ENCODE data around the gene EGFR. TPM values are rescaled to one million over a fixed set of nuclear protein-coding genes. Genes with fewer than 3 reads are reported as not detected.

EGFR gene
- total RNA-seq, 1 donor from 2014 or later, result 62.7 TPM

DNA sequence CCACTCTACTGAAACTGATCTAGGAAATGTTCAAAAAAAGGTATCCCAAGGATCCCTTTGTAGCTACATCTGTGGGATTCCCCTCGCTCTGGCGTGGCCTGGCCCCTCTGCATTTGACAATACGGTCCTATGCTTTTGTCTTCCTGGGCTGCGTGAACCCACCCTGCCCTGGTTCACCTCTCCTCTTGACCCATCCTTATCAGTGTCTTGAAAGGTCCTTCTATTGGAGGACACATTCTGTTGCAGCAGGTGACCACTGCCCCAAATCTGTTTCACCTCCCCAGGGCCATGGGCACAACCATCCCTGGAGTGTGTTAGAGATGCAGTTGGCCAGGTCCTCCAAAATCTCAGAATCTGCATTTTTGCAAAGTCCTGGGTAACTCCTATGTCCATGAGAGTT lies 100.8 kb downstream of the EGFR start:
- DNase-seq, result no peak
- Histone ChIP-seq H3K4me3 (no peak overlapping the region), H3K27ac (peak overlapping the region; percentile 42), H3K27me3 (ENCODE audit: low read depth) (no peaks in the 10 kb centered on the region), H3K36me3 (no peaks in the 10 kb centered on the region), H3K9me3 (no peaks in the 10 kb centered on the region), H3K4me1 (peaks cover 23% of the 10 kb centered on the region)
- intact Hi-C loops (cut with DNase I), result no loop called here
- no peak for ATAC-seq
- TF ChIP-seq, protein P1, sequence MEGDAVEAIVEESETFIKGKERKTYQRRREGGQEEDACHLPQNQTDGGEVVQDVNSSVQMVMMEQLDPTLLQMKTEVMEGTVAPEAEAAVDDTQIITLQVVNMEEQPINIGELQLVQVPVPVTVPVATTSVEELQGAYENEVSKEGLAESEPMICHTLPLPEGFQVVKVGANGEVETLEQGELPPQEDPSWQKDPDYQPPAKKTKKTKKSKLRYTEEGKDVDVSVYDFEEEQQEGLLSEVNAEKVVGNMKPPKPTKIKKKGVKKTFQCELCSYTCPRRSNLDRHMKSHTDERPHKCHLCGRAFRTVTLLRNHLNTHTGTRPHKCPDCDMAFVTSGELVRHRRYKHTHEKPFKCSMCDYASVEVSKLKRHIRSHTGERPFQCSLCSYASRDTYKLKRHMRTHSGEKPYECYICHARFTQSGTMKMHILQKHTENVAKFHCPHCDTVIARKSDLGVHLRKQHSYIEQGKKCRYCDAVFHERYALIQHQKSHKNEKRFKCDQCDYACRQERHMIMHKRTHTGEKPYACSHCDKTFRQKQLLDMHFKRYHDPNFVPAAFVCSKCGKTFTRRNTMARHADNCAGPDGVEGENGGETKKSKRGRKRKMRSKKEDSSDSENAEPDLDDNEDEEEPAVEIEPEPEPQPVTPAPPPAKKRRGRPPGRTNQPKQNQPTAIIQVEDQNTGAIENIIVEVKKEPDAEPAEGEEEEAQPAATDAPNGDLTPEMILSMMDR (IDR thresholded peaks at IDR 0.05), result no peak

DNA sequence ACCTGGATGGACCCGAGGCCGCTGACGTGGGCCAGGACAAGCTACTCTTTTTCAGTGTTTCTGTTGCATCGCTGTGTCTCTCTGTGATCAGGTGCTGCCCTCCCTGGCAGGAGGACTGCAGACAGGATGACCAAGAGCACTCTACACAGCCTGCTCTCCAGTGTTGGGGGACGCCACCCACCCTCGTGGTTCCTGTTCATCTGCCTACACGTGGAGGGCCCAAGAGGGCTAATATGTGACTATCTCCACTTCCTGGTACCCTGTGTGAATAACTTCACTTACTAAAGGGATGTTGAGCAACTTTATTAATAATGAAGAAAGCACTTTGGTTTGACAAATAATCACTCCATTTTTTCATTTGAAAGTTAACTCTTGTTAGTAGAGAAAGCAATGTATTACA lies 101.3 kb downstream of the EGFR start:
- no peak for DNase-seq
- Histone ChIP-seq H3K9me3 (no peaks in the 10 kb centered on the region), H3K27me3 (ENCODE audit: low read depth) (no peaks in the 10 kb centered on the region), H3K36me3 (no peaks in the 10 kb centered on the region), H3K4me1 (peaks cover 27% of the 10 kb centered on the region), H3K27ac (peak overlapping the region; percentile 42), H3K4me3 (no peak overlapping the region)
- intact Hi-C loops (cut with DNase I), result no loop called here
- TF ChIP-seq, protein P1 (IDR thresholded peaks at IDR 0.05), result no peak
- ATAC-seq, result peak; percentile 40 to 59

DNA sequence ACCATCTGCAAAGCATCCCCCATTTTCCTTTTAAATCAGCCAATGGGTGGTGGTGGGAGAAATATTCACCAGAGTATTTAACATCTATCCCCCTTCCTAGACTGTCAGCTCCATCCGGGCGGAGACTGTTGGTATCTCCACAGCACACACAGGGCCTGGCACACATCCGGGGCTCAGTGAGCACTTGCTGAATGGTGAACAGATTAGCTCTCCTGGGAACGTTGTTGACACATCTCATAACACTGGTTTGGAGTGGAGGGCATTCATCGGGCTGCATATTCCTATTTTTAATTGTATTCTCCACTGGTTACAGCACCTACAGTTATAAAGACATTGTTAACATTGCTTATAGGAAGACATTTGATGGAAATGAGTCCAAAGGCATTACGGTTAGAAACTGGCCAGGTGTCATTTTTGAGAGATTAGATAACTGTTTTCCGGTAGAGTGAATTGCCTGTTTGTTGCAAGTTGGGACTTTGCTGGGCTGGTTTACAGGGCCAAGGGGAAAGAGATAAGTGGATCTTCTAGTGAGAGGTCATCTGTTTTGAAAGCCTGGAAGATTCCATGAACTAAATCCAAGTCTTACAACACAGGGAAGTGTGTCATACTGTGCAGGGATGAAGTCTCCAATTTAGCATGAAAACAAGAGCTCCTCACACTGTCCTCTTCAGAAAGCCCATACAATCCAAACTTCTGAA lies 101.8 kb downstream of the EGFR start:
- peak overlapping the region; percentile 42 for H3K27ac ChIP-seq
- no peak for DNase-seq
- peak; percentile 41 to 70 for ATAC-seq
- H3K9me3 ChIP-seq, result no peaks in the 10 kb centered on the region
- peaks cover 33% of the 10 kb centered on the region for H3K4me1 ChIP-seq
- TF ChIP-seq, protein P1 (IDR thresholded peaks at IDR 0.05), result no peak
- H3K4me3 ChIP-seq, result no peak overlapping the region
- H3K36me3 ChIP-seq, result no peaks in the 10 kb centered on the region
- intact Hi-C loops (cut with DNase I), result no loop called here
- H3K27me3 ChIP-seq (ENCODE audit: low read depth), result no peaks in the 10 kb centered on the region

DNA sequence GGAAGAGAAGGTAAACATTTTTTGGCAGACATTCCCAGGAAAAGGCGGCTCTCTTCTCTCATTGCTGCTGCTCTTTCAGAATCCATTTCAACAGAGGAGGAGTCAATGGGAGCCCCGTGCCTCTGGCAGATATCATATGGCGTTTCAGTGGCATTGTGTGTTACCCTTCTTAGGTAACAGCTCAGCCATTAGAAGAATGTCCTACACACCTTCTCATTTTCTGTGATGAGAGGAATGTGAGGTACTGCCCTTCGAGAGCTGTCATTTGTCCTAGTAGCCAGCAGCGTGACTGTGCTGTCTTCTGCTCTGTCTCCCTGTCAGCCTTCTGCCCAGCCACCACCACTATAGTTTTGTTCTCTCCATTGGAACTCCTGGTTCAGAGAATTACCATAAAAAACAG lies 102.4 kb downstream of the EGFR start:
- peak overlapping the region; percentile 42 for H3K27ac ChIP-seq
- TF ChIP-seq, protein P1 (IDR thresholded peaks at IDR 0.05), result no peak
- H3K9me3 ChIP-seq, result no peaks in the 10 kb centered on the region
- no peak for DNase-seq
- no peaks in the 10 kb centered on the region for H3K36me3 ChIP-seq
- peak in 1 of 2 donors; percentile 37 for ATAC-seq
- intact Hi-C loops (cut with DNase I), result no loop called here
- H3K27me3 ChIP-seq (ENCODE audit: low read depth), result no peaks in the 10 kb centered on the region
- no peak overlapping the region for H3K4me3 ChIP-seq
- H3K4me1 ChIP-seq, result peaks cover 37% of the 10 kb centered on the region

DNA sequence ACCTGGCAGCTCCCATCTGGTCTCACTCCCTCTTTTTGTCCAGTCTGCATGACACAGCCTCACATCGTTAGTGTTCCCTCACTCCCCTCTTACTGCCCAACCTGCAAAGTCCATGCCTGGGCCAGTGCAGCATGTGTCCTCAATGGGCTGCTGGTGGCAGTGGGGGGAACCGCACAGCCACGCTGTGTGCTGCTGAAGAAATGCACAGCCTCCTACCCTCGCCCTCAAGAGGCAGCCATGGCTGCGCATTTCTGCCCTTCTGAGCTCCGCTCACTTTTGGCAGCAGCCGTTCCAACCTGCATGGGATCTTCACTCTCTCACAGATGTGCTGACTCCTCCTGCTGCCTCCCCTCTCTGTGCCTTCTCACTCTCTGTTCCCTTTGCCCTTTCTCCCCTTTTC lies 103.4 kb downstream of the EGFR start:
- Histone ChIP-seq H3K4me3 (no peak overlapping the region), H3K9me3 (no peaks in the 10 kb centered on the region), H3K36me3 (no peaks in the 10 kb centered on the region), H3K4me1 (peaks cover 47% of the 10 kb centered on the region), H3K27ac (no peak overlapping the region), H3K27me3 (ENCODE audit: low read depth) (no peaks in the 10 kb centered on the region)
- intact Hi-C loops (cut with DNase I), result no loop called here
- TF ChIP-seq, protein P1 (IDR thresholded peaks at IDR 0.05), result no peak
- DNase-seq (no peak), ATAC-seq (no peak)
